ENCODE measurements around the gene CCHCR1.

DNA sequence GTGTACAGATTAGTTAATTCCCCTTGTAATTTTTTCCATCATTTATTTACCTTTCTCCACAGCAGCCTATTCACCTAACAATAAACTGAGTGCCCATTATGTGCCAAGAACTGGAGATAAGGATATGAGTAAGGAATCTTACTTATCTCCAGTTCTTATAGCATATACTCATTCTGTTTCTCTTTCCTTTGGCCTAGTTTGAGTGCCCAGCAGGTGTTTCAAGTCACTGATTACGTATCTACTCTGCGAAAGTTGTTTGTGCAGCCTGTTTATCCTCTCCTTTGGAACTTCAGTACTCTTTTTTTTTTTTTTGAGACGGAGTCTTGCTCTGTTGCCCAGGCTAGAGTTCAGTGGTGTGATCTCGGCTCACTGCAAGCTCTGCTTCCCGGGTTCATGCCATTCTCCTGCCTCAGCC is 30.2 kb upstream of the CCHCR1 start:
- TF ChIP-seq, protein P1, sequence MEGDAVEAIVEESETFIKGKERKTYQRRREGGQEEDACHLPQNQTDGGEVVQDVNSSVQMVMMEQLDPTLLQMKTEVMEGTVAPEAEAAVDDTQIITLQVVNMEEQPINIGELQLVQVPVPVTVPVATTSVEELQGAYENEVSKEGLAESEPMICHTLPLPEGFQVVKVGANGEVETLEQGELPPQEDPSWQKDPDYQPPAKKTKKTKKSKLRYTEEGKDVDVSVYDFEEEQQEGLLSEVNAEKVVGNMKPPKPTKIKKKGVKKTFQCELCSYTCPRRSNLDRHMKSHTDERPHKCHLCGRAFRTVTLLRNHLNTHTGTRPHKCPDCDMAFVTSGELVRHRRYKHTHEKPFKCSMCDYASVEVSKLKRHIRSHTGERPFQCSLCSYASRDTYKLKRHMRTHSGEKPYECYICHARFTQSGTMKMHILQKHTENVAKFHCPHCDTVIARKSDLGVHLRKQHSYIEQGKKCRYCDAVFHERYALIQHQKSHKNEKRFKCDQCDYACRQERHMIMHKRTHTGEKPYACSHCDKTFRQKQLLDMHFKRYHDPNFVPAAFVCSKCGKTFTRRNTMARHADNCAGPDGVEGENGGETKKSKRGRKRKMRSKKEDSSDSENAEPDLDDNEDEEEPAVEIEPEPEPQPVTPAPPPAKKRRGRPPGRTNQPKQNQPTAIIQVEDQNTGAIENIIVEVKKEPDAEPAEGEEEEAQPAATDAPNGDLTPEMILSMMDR (IDR thresholded peaks at IDR 0.05; ENCODE audit: poor library complexity): no peak
- no peak for TF ChIP-seq EZH2 (IDR thresholded peaks at IDR 0.05; ENCODE audit: borderline replicate concordance)

Measured in hepatocyte (in vitro differentiated cells).